SU-DHL-6 (cell line): ENCODE data around the gene KCNK3.

Experiments
- H2AFZ ChIP-seq: fragments of 200-600 bp; sonication (generic); 2 replicates; pipeline ENCODE4 v1.6.1; 2014; ENCODE audit warnings: low read depth, mild to moderate bottlenecking, moderate library complexity, mixed read lengths, antibody characterized with exemption, low read length; ENCODE audit not compliant: severe bottlenecking
- H3F3A ChIP-seq: fragments of 200-600 bp; shearing (Covaris generic); 2 replicates; pipeline ENCODE4 v1.6.0; 2016; ENCODE audit warnings: antibody characterized with exemption, mild to moderate bottlenecking; ENCODE audit not compliant: insufficient read depth
- H3K27ac ChIP-seq: fragments of 200-600 bp; sonication (generic); 2 replicates; pipeline ENCODE4 v1.5.1; 2016; ENCODE audit warnings: low read depth, mild to moderate bottlenecking, low read length, moderate library complexity, mixed read lengths
- H3K27me3 ChIP-seq: fragments of 200-600 bp; sonication (generic), shearing (Covaris generic); 2 replicates; pipeline ENCODE4 v1.6.0; 2014; ENCODE audit warnings: mild to moderate bottlenecking, low read length
- H3K36me3 ChIP-seq: fragments of 200-600 bp; sonication (generic); 2 replicates; pipeline ENCODE4 v1.6.1; 2014; ENCODE audit warnings: mild to moderate bottlenecking, low read length, mixed read lengths
- H3K4me2 ChIP-seq: fragments of 300-600, 200-600 bp; shearing (Covaris generic), sonication (generic); 2 replicates; pipeline ENCODE4 v1.6.0; 2014; ENCODE audit warnings: low read length, low read depth, mild to moderate bottlenecking; ENCODE audit not compliant: poor library complexity, severe bottlenecking
- H3K4me3 ChIP-seq: fragments of 200-600 bp; sonication (generic); 2 replicates; pipeline ENCODE4 v1.5.1; 2014; ENCODE audit warnings: antibody characterized with exemption, low read length, mild to moderate bottlenecking, mixed read lengths; ENCODE audit not compliant: insufficient read depth, poor library complexity, severe bottlenecking
- H3K79me2 ChIP-seq: fragments of 200-600 bp; sonication (generic); 2 replicates; pipeline ENCODE4 v1.6.1; 2014; ENCODE audit warnings: mild to moderate bottlenecking, low read length, moderate library complexity; ENCODE audit not compliant: insufficient read depth
- H3K9ac ChIP-seq: fragments of 200-600 bp; sonication (generic); 2 replicates; pipeline ENCODE4 v1.7.0; 2014; ENCODE audit warnings: mild to moderate bottlenecking, low read length
- H3K9me2 ChIP-seq: fragments of 200-600 bp; sonication (generic); replicated peaks from 2 replicates; pipeline ENCODE4 v1.6.1; 2014; ENCODE audit warnings: low read length; ENCODE audit not compliant: insufficient read depth
- H3K9me3 ChIP-seq: fragments of 200-600 bp; sonication (generic); 2 replicates; pipeline ENCODE4 v1.6.1; 2014; ENCODE audit warnings: low read length, mixed read lengths; ENCODE audit not compliant: insufficient read depth
- H4K20me1 ChIP-seq: fragments of 200-600 bp; sonication (generic); 2 replicates; pipeline ENCODE4 v1.6.1; 2014; ENCODE audit warnings: low read depth, mild to moderate bottlenecking, antibody characterized with exemption, low read length, moderate library complexity, mixed read lengths
- EZH2phosphoT487 ChIP-seq: fragments of 200-600 bp; sonication (generic), shearing (Covaris generic); conservative IDR thresholded peaks from 2 replicates; pipeline ENCODE4 v1.6.1; 2018; ENCODE audit warnings: mild to moderate bottlenecking, antibody characterized with exemption, low read length, moderate library complexity, mixed read lengths
- TF ChIP-seq, protein P1 (sequence below): fragments of 200-600 bp; sonication (generic); IDR thresholded peaks from one replicate; pipeline ENCODE4 v1.5.1; 2017; ENCODE audit warnings: antibody characterized with exemption, mild to moderate bottlenecking, low read length, moderate library complexity; ENCODE audit not compliant: insufficient read depth, poor library complexity, severe bottlenecking

The KCNK3 gene

DNA sequence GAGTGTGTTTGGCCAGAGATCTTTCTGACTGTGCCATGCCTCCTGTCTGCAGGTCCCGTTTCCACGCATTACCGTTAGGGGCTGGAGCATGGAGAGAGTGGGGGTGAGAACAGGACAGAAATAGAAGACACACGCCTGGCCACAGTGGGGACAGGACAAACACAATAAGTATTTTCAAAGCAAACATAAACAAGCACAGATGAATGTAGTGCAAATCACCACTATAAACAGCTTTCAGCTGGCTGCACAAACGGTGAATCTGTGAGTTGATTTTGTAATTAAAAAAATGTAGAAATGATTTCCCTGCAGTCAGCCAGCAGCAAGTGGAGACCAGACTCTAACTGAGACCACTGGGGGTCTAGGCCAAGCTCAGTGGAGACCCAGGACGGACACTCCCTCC, 6.8 kb downstream of the KCNK3 start:
- Histone ChIP-seq H3K4me3 (no peak overlapping the region), H2AFZ (no peak overlapping the region), H3K27me3 (no peaks in the 10 kb centered on the region), H4K20me1 (no peaks in the 10 kb centered on the region), H3K27ac (no peak overlapping the region), H3F3A (no peaks in the 10 kb centered on the region), H3K9me3 (no peaks in the 10 kb centered on the region), H3K9me2 (no peaks in the 10 kb centered on the region), H3K79me2 (no peaks in the 10 kb centered on the region), H3K36me3 (no peaks in the 10 kb centered on the region), H3K4me2 (no peak overlapping the region), H3K9ac (no peak overlapping the region)
- no peak for TF ChIP-seq EZH2phosphoT487
- TF ChIP-seq, protein P1, sequence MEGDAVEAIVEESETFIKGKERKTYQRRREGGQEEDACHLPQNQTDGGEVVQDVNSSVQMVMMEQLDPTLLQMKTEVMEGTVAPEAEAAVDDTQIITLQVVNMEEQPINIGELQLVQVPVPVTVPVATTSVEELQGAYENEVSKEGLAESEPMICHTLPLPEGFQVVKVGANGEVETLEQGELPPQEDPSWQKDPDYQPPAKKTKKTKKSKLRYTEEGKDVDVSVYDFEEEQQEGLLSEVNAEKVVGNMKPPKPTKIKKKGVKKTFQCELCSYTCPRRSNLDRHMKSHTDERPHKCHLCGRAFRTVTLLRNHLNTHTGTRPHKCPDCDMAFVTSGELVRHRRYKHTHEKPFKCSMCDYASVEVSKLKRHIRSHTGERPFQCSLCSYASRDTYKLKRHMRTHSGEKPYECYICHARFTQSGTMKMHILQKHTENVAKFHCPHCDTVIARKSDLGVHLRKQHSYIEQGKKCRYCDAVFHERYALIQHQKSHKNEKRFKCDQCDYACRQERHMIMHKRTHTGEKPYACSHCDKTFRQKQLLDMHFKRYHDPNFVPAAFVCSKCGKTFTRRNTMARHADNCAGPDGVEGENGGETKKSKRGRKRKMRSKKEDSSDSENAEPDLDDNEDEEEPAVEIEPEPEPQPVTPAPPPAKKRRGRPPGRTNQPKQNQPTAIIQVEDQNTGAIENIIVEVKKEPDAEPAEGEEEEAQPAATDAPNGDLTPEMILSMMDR = no peak

DNA sequence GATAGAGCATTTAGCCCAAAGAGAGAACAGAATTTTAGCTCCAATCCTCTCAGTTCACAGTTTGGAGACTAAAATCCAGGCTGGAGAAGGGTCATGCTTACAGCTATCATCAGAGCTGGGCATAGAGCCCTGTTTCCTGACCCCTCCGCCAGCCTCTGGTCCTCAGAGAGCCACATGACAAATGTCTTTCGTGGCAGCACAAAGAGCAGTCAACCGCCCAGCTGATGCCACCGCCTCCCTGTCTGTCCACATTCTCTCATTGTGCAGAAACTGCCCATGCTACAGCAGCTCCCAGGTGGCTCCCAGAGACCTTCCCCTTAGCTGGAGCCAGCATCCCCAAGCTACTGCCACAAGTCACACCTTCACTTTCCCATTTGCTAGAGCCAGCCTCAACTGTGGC, 7.6 kb downstream of the KCNK3 start:
- TF ChIP-seq, protein P1 = no peak
- no peak for TF ChIP-seq EZH2phosphoT487
- Histone ChIP-seq H3K27me3 (no peaks in the 10 kb centered on the region), H2AFZ (no peak overlapping the region), H3K79me2 (no peaks in the 10 kb centered on the region), H3K4me2 (no peak overlapping the region), H4K20me1 (no peaks in the 10 kb centered on the region), H3K9me2 (no peaks in the 10 kb centered on the region), H3K4me3 (no peak overlapping the region), H3K36me3 (no peaks in the 10 kb centered on the region), H3K9ac (no peak overlapping the region), H3F3A (no peaks in the 10 kb centered on the region), H3K9me3 (no peaks in the 10 kb centered on the region), H3K27ac (no peak overlapping the region)

- no peak overlapping the region for H3K4me3 ChIP-seq
- H3K36me3 ChIP-seq = no peaks in the 10 kb centered on the region
- H3K9me3 ChIP-seq = no peaks in the 10 kb centered on the region
- no peak overlapping the region for H2AFZ ChIP-seq
- H3K4me2 ChIP-seq = no peak overlapping the region
- no peaks in the 10 kb centered on the region for H3K9me2 ChIP-seq
- no peaks in the 10 kb centered on the region for H3F3A ChIP-seq
- no peak for TF ChIP-seq EZH2phosphoT487
- TF ChIP-seq, protein P1 = no peak
- no peaks in the 10 kb centered on the region for H3K27me3 ChIP-seq
- no peaks in the 10 kb centered on the region for H3K79me2 ChIP-seq
- H3K9ac ChIP-seq = no peak overlapping the region
- no peak overlapping the region for H3K27ac ChIP-seq
- H4K20me1 ChIP-seq = no peaks in the 10 kb centered on the region
Measured at GRCh38 chr2:26701596-26701995, 9.1 kb downstream of the KCNK3 start.

GRCh38 chr2:26702025-26702424, 9.5 kb downstream of the KCNK3 start:
- Histone ChIP-seq H4K20me1 (no peaks in the 10 kb centered on the region), H3K4me2 (no peak overlapping the region), H3K4me3 (no peak overlapping the region), H3K9me2 (no peaks in the 10 kb centered on the region), H3K9ac (no peak overlapping the region), H3K27ac (no peak overlapping the region), H3K36me3 (no peaks in the 10 kb centered on the region), H3K27me3 (no peaks in the 10 kb centered on the region), H3F3A (no peaks in the 10 kb centered on the region), H3K79me2 (no peaks in the 10 kb centered on the region), H2AFZ (no peak overlapping the region), H3K9me3 (no peaks in the 10 kb centered on the region)
- TF ChIP-seq, protein P1 = no peak
- TF ChIP-seq EZH2phosphoT487 = no peak
